GM19099 (cell line): ENCODE results near the gene ACO2.

ENCODE experiments used
- POLR2A ChIP-seq: IDR thresholded peaks from 3 replicates; pipeline ENCODE4 v1.6.1; 2011; ENCODE audit warnings: low read depth; ENCODE audit not compliant: insufficient read length; ENCODE audit errors: extremely low read depth

The ACO2 gene

DNA sequence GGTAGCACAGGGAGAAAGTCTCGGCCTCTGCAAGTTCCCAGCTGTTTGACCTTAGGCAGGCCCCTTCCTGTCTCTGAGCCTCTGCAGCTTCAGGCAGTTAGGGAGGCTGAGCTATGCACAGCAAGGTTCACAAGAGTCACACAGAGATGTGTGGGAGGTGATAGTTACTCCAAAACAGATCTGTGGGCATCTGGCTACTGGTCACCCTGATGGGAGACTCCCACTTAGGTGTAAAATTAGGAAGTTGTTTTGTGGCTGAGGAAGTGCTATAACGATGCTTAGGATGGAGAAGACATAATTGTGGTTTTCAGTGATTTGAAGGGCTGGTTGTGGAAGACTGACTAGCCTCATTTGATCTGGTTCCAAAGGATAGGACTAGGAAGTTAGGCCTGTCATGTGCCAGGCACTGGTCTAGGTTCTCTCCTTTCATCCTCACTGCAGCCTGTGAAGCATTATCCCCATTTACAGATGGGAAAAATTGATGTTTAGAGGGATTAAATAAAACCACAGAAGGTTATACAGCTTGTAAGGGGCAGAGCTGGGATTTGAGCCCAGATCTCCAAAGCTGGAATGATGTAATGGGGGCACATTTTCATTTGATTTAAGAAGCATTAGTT, 13.5 kb downstream of the ACO2 start:
- no peak for TF ChIP-seq POLR2A

DNA sequence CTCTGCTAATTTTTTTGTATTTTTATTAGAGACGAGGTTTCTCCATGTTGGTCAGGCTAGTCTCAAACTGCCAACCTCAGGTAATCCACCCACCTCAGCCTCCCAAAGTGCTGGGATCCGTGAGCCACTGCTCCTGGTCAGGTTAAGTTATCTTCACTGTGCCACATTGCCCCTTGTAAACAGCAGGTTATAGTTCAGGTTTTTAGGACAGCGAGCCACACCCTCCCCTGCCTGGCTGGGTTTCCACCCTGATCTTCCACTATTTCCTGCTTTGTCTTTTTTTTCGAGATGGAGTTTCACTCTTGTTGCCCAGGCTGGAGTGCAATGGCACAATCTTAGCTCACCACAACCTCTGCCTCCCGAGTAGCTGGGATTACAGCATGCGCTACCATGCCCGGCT, 16.1 kb downstream of the ACO2 start:
- TF ChIP-seq POLR2A: no peak

DNA sequence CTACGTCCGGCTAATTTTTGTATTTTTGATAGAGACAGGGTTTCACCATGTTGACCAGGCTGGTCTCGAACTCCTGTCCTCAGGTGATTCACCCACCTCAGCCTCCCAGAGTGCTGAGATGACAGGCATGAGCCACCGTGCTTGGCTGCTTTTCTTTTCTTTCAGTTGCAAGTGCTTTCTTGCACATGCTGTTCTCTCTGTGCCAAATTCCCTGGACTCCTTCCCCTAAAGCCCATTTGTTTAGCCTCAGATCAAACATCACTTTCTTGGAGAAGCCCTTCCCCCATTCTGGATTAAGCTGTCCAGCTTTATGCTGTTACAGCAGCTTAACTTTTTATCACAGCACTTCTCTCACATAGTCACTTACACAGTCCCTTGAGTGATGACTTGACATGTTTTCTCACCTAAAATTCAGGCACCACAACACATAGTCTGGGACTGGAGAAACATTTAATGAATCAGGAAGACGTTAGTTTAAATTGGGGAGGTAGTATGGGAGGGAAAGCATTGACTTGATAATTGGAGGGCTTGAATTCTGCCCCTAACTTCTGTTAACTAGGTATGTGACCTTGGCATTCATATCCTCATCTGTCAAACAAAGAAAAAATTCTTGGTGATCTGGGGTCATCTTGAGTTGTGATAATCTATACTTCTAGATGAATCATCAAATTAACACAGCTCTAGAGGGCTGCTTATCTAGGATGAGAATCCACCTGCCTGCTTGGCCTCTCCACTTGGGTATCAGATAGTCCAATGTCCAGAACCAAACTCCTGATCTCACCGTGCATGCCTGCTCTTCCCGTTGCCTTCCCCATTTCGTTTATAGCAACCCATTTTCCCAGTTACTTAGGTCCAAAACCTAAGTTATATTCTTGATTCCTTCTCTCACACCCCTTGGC, 18.4 kb downstream of the ACO2 start:
- no peak for TF ChIP-seq POLR2A

DNA sequence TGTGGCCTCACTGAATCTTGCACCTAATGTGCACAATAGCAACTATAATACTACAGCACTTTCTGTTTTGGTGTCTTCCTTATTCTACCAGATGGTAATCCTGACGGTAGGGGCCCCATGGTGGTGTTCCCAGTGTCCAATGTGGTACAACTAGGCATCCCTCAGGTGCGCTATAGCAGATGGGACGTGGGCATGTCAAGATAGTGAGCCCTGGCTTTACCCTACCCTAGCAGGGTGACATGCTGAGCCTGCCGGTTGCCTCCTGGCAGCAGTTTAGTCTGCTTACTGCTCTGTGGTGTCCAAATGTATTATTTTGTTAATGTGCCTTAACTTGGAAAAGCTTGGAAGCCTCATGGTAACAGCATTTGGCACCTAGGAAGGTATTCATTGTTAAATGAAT, 19.2 kb downstream of the ACO2 start:
- no peak for TF ChIP-seq POLR2A

- TF ChIP-seq POLR2A: no peak
Observed at GRCh38 chr22:41488596-41489385, 19.9 kb downstream of the ACO2 start.

- no peak for TF ChIP-seq POLR2A
Observed at GRCh38 chr22:41491374-41492100, 22.6 kb downstream of the ACO2 start.

GRCh38 chr22:41498303-41498835, 29.5 kb downstream of the ACO2 start:
- no peak for TF ChIP-seq POLR2A

DNA sequence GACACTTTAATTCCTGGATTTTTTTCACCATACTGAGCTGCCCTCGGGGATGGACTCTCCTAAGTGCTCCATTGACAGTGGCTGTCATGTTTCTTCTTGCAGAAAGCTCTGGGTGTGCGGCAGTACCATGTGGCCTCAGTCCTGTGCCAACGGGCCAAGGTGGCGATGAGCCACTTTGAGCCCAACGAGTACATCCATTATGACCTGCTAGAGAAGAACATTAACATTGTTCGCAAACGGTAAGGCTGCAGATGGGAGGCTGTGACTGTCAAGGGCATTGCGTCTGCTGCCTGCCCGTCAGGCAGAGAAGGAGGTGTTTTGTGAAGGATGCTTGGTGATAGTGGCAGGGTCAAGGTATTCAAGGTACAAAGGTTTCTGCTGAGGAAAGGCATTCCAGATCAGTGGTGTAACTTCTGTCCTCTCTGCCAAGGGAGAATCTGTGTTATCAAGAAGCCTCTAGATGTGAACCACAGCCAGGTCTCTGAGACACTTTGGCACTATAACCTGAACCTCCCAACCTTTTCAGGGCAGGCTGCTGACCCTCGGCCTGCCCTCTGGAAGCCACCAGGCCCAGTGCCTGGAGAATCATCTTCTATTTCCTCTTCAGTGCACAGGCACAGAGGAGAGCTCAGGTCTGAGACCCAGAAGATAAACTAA, 30.8 kb downstream of the ACO2 start:
- no peak for TF ChIP-seq POLR2A

DNA sequence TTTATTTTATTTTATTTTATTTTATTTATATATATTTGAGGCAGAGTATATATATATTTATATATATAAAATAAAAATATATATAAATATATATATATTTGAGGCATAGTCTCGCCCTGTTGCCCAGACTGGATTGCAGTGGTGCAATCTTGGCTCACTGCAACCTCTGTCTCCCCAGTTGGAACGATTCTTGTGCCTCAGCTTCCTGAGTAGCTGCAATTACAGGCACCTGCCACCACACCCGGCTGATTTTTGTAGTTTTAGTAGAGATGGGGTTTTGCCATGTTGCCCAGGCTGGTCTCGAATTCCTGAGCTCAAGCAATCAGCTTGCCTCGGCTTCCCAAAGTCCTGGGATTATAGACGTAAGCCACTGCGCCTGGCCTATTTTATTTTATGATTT, 31.4 kb downstream of the ACO2 start:
- TF ChIP-seq POLR2A: no peak

DNA sequence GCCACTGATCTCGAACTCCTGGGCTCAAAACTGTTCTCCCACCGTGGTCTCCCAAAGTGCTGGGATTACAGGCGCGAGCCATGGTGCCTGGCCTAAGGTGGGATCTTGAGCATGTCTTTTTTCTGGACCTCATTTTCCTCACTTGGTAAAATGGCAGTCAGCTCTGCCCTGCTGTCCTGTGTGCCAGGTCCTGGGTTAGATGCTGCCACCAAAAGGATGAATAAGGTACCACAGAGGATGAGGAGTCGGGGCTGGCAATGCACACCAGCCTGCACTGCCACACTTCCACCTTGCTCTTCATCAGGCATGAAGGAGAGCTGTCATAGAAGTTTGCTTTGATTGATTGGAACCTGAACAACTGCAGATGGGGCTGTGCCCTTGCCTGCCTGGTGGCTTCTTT, 32.3 kb downstream of the ACO2 start:
- TF ChIP-seq POLR2A: no peak

DNA sequence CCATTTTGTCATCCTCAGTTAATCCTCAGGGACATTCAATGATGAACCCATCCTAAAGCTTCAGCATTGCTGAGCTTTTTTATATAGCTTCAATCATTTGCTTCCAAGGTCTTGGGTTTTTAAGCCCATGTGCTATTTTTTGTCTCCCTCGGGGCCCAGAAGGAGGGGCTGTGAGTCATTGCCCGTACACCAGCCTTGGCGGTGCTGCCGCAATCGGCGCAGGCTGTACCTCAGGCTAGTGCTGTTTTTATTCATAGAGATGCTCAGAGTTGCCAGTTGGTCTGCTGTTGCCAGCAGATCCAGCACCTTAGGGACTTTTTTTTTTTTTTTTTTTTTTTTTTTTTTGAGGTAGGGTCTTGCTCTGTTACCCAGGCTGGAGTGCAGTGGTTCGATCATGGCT, 35.5 kb downstream of the ACO2 start:
- no peak for TF ChIP-seq POLR2A

DNA sequence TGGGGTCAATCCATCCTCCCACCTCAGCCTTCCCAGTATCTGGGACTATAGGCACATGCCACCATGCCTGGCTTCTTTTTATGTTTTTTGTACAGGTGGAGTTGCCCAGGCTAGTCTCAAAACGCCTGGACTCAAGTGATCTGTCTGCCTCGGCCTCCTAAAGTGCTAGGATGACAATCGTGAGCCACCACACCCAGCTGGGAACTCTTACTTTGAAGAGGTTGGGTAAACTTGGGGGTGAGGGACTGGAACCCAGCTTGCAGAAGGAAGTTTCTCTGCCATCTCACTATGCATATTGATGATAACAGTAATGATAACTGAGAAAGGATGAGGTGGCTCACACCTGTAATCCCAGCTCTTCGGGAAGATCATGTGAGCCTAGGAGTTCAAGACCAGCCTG, 35.9 kb downstream of the ACO2 start:
- no peak for TF ChIP-seq POLR2A

- TF ChIP-seq POLR2A: no peak
Observed at GRCh38 chr22:41505511-41506220, 36.7 kb downstream of the ACO2 start.

GRCh38 chr22:41507330-41508063, 38.6 kb downstream of the ACO2 start:
- TF ChIP-seq POLR2A: no peak

DNA sequence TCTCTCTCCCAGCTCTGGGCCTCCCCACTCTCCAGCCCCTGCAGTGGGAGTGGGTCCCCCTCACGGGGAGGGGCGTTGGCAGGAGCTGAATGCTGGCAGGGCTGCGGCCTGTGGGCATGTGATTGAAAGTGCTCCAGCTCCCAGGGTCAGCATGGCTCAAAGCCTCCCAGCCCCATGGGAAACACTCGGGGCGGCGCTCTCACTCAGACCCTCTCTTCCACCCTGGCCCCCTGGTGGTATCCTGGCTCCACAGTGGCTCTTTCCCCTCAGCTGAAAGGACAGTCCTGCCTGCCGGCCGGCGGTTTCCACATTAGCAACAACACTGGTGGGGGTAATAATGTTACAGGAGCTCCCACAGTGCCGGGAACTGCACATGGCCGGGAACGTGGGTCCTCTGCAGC, 39.9 kb downstream of the ACO2 start:
- TF ChIP-seq POLR2A: no peak
